GM18867 (cell line): Measurements from ENCODE around the gene SLC38A7.
"Not testable (repeated sequence)": the region's sequence is repeated elsewhere in the genome, so short reads cannot be mapped to it uniquely, and the experiment has no call there.

Experiments
- ATAC-seq: cut with Tn5 transposase; IDR thresholded peaks from one replicate; pipeline ENCODE4 v1.9.1; 2021; ENCODE audit warnings: mild to moderate bottlenecking, moderate library complexity; ENCODE audit not compliant: unreplicated experiment

SLC38A7 gene

DNA sequence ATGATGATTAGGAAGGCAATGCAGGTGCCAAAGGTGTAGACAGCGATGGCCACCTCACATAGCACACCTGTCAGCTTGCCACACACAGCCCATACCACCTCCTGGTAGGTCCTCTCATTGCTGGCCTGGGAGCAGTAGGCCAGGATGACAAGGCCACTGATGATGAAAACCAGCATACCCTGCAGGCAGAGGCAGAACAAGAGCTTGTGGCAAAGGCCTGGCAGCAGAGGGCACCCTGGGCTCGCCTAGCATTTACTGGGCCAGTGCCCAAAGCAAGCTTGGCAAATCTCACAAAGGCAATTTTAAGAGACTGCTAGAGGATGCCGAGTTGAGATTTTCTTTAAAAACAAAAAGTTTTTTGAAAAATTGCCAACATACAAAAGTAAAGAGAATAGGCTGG lies 5.9 kb downstream of the SLC38A7 start:
- no peak for ATAC-seq

DNA sequence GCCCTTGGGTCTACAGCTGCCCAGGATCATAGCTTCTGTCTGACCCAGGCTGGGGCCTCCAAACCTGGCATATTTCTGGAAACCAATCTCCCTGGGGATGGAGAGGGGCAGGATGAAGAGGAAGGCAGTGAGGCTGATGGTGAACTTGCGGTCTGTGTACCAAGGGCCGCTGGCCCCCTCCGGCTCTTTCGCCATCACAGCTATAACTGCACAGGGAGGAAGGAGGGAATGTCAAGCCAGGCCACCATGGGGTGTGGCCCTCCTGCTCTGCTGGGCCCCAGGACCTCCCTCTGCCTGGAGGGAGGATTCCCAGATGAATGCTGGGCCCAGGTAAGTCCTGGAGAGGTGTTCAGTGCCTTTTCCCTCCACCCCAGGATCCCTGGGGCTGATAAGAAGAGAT lies 6.3 kb downstream of the SLC38A7 start:
- no peak for ATAC-seq

DNA sequence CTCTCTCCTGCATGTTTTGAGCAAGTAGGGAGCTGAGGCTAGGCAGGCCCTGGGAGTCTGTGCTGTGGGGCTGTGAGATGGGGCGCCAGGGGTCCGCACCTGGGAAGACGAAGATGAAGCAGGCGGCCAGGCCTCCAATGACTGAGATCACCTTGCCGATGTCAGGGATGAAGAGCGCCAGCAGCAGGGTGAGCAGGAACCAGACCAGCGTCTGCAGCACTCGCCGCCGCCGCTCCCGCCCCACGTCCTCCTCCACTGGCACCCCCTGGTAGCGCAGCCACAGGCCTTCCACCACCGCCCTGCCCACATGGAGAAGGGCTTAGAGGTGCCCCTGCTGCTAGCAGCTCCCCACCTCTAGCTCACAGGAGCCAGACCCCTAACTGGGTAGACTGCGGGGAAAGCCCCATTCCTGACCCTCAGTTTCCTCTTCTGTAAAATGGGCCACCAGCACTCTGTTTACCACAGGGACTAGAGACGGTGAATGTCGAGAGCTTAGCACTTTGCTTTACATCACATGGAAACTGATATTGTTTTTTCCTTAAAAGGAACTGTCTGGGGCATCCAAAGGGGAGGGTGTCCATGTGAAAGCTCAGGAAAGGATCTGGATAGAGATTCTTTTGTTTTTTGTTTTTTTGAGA lies 13.5 kb downstream of the SLC38A7 start:
- no peak for ATAC-seq

DNA sequence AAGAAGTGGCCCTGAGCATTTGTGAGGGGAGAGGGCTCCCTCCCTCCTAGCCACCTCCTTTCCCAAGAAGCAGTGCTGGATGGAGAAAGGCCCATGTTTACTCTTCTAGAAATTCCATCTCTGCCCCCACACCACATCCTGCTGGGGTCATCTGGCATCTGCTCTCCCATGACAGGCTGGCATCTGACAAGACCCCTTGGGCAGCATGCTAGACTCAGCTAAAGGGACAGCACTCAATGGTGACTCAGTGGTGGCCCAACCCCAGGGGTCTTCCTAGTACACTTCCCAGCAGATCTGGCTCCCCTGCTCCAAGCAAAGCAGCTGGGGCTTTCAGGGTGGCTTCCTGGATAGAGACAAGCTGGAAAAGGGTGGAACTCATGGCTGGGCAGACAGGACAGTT lies 14.4 kb downstream of the SLC38A7 start:
- ATAC-seq, result no peak

DNA sequence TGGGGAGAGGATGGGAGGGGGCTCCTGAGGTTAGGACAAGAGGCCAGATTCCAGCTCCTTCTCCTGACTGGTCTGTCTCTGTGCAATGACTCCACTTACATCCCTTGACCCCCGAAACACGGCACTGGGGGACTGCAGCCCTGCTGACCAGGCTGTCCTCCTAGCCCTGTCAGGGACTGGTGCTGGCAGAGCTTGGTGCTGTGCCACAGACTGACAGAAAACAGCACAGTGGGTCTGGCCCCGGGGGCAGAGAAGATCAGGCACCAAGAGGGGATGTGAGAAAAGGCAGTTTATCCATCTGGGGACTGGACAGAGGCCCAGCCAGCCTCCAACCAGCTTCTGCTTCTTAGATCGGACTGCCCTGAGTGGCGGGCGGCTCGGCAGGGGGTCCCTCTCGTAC lies 19.4 kb downstream of the SLC38A7 start:
- ATAC-seq, result no peak

- ATAC-seq, result peak; percentile 81
Measured at GRCh38 chr16:58661199-58661830, 23.3 kb downstream of the SLC38A7 start.

GRCh38 chr16:58659911-58660310 lies 24.7 kb downstream of the SLC38A7 start:
- not testable (repeated sequence) for ATAC-seq

- no peak for ATAC-seq
Measured at GRCh38 chr16:58658796-58659211, 25.8 kb downstream of the SLC38A7 start.

DNA sequence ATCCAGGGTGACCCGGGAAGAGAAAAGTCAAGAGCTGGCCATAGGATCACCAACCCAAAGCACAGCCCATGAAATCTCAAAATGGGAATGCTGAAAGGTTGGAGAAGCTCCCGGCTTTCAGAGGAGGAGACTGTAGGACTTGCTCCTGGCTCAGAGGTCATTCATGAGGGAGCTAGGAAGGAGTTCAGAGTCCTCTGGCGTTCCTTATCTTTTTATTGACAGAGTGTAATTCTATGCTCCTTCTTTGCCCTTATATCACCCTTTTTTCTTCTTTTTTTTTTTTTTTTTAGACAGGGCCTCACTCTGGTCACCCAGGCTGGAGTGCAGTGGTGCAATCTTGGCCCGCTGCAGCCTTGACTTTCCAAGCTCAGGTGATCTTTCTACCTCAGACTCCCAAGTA lies 27.7 kb downstream of the SLC38A7 start:
- ATAC-seq, result no peak

GRCh38 chr16:58655215-58655596 lies 29.4 kb downstream of the SLC38A7 start:
- no peak for ATAC-seq

- no peak for ATAC-seq
Measured at GRCh38 chr16:58654560-58655214, 29.9 kb downstream of the SLC38A7 start.

DNA sequence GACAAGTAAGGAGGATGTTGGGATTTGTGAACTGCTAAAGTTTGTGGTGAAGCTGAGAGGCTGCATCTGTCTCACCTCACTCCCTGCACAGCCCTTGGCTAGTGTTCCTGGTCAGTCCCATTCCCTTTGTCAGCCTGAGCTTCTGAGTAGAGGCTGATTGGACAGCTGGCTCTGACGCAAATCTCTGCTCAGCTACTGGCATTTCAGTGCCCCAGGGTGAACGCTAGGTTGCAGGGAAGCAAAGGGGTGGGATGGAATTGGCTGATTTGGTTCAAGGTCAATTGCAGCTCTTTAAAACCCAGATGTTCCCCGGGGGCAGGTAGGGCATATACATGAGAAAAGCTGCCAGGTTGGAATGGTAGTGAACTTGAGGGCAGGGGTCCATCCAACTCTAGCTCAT lies 31.8 kb downstream of the SLC38A7 start:
- ATAC-seq, result no peak

- ATAC-seq, result no peak
Measured at GRCh38 chr16:58651965-58652348, 32.6 kb downstream of the SLC38A7 start.

GRCh38 chr16:58649707-58650106 lies 34.9 kb downstream of the SLC38A7 start:
- ATAC-seq, result no peak

GRCh38 chr16:58647107-58647506 lies 37.5 kb downstream of the SLC38A7 start:
- no peak for ATAC-seq

GRCh38 chr16:58644765-58645487 lies 39.6 kb downstream of the SLC38A7 start:
- no peak for ATAC-seq

GRCh38 chr16:58644108-58644507 lies 40.5 kb downstream of the SLC38A7 start:
- no peak for ATAC-seq

- ATAC-seq, result no peak
Measured at GRCh38 chr16:58640949-58641348, 43.6 kb downstream of the SLC38A7 start.

DNA sequence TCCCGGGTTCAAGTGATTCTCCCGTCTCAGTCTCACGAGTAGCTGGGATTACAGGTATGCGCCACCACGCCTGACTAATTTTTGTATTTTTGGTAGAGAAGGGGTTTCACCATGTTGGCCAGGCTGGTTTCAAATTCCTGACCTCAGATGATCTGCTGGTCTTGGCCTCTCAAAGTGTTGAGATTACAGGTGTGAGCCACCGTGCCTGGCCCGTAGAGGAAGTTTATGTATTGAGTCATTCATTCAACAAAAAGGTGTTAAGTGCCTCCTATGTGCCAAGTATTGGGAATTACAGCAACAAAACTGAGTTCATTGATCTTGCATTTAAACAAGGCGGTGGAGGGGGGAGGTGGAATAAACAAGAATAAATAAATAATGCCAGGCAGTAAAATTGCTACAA lies 44.7 kb downstream of the SLC38A7 start:
- ATAC-seq, result no peak

- ATAC-seq, result no peak
Measured at GRCh38 chr16:58639230-58639629, 45.3 kb downstream of the SLC38A7 start.

DNA sequence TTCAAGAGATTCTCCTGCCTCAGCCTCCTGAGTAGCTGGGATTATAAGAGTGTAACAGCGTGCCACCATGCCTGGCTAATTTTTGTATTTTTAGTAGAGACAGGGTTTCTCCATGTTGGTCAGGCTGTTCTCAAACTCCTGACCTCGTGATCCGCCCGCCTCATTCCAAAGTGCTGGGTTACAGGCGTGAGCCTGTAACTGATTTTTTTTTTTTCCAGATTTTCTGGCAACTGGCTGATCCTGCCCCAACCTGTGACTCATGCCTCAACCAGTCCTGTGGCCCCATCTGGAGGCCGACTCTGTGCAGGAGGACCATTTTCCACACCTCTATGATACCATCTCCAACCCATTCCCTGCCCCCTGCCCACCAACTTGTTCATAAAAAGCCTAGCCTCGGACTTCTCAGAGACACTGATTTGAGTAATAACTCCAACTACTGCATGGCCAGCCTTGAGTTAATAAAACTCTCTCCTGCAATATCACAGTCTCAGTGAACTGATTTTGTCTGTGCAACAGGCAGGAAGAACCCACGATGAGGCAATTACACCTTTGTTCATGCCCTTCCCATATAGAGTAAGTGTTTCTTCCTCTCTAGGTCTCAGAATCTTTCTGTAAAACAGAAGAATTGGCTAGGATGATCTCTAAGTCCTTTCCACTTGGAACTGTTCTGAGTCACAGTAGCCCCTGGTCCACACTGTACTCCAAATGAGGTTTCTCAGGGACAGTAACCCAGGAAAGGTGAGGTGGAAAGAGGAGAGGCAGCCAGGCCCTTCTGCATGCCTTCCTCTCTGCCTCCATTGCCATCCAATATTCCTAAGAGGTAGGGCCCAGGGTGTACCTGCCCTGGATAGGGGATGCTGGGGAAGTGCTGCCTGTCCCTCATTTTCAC lies 46.2 kb downstream of the SLC38A7 start:
- no peak for ATAC-seq
